Measurements from ENCODE around the gene GHSR. TPM values are rescaled to one million over a fixed set of nuclear protein-coding genes. Genes with fewer than 3 reads are reported as not detected.

Gene GHSR
- total RNA-seq, 1 experiment from 2014 or later: not detected

GRCh38 chr3:172467170-172467824 lies 19.0 kb upstream of the GHSR start:
- Histone ChIP-seq H3K9ac (ENCODE audit: low read length) (peak overlapping the region; percentile 3; the same call in 1 of the 2 replicates), H3K27me3 (ENCODE audit: insufficient read depth, low read length) (no peaks in the 10 kb centered on the region), H3K9me2 (ENCODE audit: insufficient read depth) (no peaks in the 10 kb centered on the region), H4K20me1 (ENCODE audit: insufficient read depth) (no peaks in the 10 kb centered on the region), H3K27ac (ENCODE audit: low read depth, low read length) (peak overlapping the region; percentile 60), H3K4me1 (ENCODE audit: control insufficient read depth in 1 of 2, insufficient read depth in 2 of 2, low read length in 2 of 2) (peaks cover 27 to 32% of the 10 kb centered on the region in 2 experiments), H3K4me3 (replicated peaks in 1 of 2; ENCODE audit: low read depth in 1 of 2, low read length in 2 of 2) (peak overlapping the region; percentile 11 to 46), H2AFZ (ENCODE audit: low read depth, low read length, poor library complexity, severe bottlenecking) (peak overlapping the region; percentile 96), H3K9me3 (ENCODE audit: control insufficient read depth in 1 of 2, insufficient read depth in 1 of 2, low read depth in 1 of 2, low read length in 2 of 2) (no peaks in the 10 kb centered on the region; a peak in 1 of 4 replicates), H3K79me2 (ENCODE audit: insufficient read depth, low read length) (no peaks in the 10 kb centered on the region), H3K36me3 (ENCODE audit: control insufficient read depth in 1 of 2, insufficient read depth in 2 of 2, low read length in 2 of 2) (no peaks in the 10 kb centered on the region), H3K4me2 (ENCODE audit: low read length) (peak overlapping the region; percentile 75)
- DNase-seq (ENCODE audit: low read depth, low spot score) (peak; percentile 42), ATAC-seq (peak; percentile 82)
- BruUV-seq (replicated peaks): no TSS peak
- CTCF ChIA-PET: interaction anchor here (1.2 to 2.0 kb wide), 2 partner anchors 9 to 10 kb away, joined by 3 to 15 read pairs; no protein-coding TSS in a partner anchor
- TF ChIP-seq RAD21 (IDR thresholded peaks at IDR 0.05; ENCODE audit: low read depth): no peak
- peak; percentile 77 for TF ChIP-seq SP1 (IDR thresholded peaks at IDR 0.05; ENCODE audit: low read depth)
- TF ChIP-seq CEBPB (IDR thresholded peaks at IDR 0.05; ENCODE audit: low read depth): peak; percentile 53
- TF ChIP-seq FOSL1 (IDR thresholded peaks at IDR 0.05; ENCODE audit: low read depth): peak; percentile 87
- peak; percentile 12; the same call in 1 of the 2 replicates for TF ChIP-seq MAX (IDR thresholded peaks at IDR 0.05)
- TF ChIP-seq POLR2AphosphoS5 (IDR thresholded peaks at IDR 0.05; ENCODE audit: low read depth, low read length): peak; percentile 31
- peak; percentile 24; the same call in 1 of the 2 replicates for TF ChIP-seq EGR1 (IDR thresholded peaks at IDR 0.05; ENCODE audit: low read depth)
- TF ChIP-seq REST (IDR thresholded peaks at IDR 0.05; ENCODE audit: low read depth): no peak
- peak; percentile 87 for TF ChIP-seq JUND (IDR thresholded peaks at IDR 0.05)
- TF ChIP-seq ELF1 (IDR thresholded peaks at IDR 0.05; ENCODE audit: borderline replicate concordance, low read depth): no peak; the same call in 1 of the 2 replicates
- TF ChIP-seq CBX3 (IDR thresholded peaks at IDR 0.05; ENCODE audit: low read depth): peak; percentile 87
- POLR2A ChIA-PET: interaction anchor here (0.6 to 1.5 kb wide), 2 partner anchors 10 to 192 kb away, joined by 3 to 6 read pairs; no protein-coding TSS in a partner anchor
- RAD21 ChIA-PET (ENCODE audit: low non-redundant PET in 1 of 2, low total read pairs in 2 of 2, uncharacterized antibody in 2 of 2, unreplicated experiment in 2 of 2): interaction anchor here in 1 of 2 experiments (0.6 kb wide), 1 partner anchor 135 kb away, joined by 3 read pairs; no protein-coding TSS in a partner anchor
- intact Hi-C loops (cut with micrococcal nuclease): no loop called here
